HL-60 (cell line): ENCODE results near the gene PTPRM.

ENCODE experiments used
- DNase-seq, 2 experiments: peaks; one replicate each; pipeline ENCODE4 v3.0.0-alpha.2; 2010 to 2020; ENCODE audit warnings: low read depth in 1 of 2, low spot score in 1 of 2
- H3K27ac ChIP-seq: fragments of 250-450 bp; sonication (Bioruptor Pico); replicated peaks from 2 replicates; pipeline ENCODE4 v1.5.1; 2020; ENCODE audit warnings: mild to moderate bottlenecking, moderate library complexity
- H3K27me3 ChIP-seq: fragments of 250-450 bp; sonication (Bioruptor Pico); 2 replicates; pipeline ENCODE4 v1.5.1; 2021; ENCODE audit warnings: mild to moderate bottlenecking, moderate library complexity; ENCODE audit not compliant: insufficient read depth, poor library complexity, severe bottlenecking
- H3K4me3 ChIP-seq: replicated peaks from 2 replicates; pipeline ENCODE4 v1.5.1; 2011; ENCODE audit warnings: mild to moderate bottlenecking, control low read depth, low read length; ENCODE audit not compliant: insufficient read depth
- GABPA ChIP-seq: IDR thresholded peaks from 2 replicates; pipeline ENCODE4 v1.6.1; 2012; ENCODE audit warnings: low read depth
- POLR2AphosphoS5 ChIP-seq: IDR thresholded peaks from 2 replicates; pipeline ENCODE4 v1.6.1; 2012; ENCODE audit warnings: low read depth
- SPI1 ChIP-seq: IDR thresholded peaks from 2 replicates; pipeline ENCODE4 v1.6.1; 2012; ENCODE audit warnings: low read depth, mild to moderate bottlenecking, borderline replicate concordance
- TF ChIP-seq, protein P1 (sequence below): IDR thresholded peaks from one replicate; pipeline ENCODE4 v1.5.1; 2011; ENCODE audit warnings: low read length, control low read depth, inconsistent platforms; ENCODE audit not compliant: insufficient read depth
- TF ChIP-seq, protein P2 (sequence below): IDR thresholded peaks from 2 replicates; pipeline ENCODE4 v1.6.1; 2012; ENCODE audit warnings: low read depth; ENCODE audit not compliant: insufficient replicate concordance

PTPRM gene

DNA sequence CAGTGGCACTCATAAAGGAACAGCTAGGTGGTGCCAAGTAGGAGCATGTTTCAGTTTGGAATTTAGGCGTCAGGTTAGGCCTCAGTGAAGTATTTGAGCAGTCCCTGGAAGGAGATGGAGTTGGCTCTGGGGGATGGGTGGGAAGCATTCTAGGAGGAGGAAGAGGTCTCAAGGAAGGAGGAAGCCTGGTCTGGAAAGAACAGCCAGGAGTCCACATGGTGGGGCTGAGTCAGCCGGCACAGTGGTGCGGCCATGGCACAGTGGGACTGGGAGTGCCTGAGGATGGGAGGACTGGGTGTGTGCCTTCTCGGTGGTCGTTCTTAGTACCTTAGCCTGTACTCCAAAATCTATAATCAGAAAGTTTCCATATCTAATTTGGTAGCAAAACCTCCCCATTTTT is 373.3 kb downstream of the PTPRM start:
- Histone ChIP-seq H3K27me3 (no peaks in the 10 kb centered on the region), H3K27ac (no peak overlapping the region), H3K4me3 (no peak overlapping the region)
- DNase-seq: no peak
- TF ChIP-seq, protein P1, sequence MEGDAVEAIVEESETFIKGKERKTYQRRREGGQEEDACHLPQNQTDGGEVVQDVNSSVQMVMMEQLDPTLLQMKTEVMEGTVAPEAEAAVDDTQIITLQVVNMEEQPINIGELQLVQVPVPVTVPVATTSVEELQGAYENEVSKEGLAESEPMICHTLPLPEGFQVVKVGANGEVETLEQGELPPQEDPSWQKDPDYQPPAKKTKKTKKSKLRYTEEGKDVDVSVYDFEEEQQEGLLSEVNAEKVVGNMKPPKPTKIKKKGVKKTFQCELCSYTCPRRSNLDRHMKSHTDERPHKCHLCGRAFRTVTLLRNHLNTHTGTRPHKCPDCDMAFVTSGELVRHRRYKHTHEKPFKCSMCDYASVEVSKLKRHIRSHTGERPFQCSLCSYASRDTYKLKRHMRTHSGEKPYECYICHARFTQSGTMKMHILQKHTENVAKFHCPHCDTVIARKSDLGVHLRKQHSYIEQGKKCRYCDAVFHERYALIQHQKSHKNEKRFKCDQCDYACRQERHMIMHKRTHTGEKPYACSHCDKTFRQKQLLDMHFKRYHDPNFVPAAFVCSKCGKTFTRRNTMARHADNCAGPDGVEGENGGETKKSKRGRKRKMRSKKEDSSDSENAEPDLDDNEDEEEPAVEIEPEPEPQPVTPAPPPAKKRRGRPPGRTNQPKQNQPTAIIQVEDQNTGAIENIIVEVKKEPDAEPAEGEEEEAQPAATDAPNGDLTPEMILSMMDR: no peak
- TF ChIP-seq GABPA: no peak
- TF ChIP-seq POLR2AphosphoS5: no peak
- TF ChIP-seq, protein P2, sequence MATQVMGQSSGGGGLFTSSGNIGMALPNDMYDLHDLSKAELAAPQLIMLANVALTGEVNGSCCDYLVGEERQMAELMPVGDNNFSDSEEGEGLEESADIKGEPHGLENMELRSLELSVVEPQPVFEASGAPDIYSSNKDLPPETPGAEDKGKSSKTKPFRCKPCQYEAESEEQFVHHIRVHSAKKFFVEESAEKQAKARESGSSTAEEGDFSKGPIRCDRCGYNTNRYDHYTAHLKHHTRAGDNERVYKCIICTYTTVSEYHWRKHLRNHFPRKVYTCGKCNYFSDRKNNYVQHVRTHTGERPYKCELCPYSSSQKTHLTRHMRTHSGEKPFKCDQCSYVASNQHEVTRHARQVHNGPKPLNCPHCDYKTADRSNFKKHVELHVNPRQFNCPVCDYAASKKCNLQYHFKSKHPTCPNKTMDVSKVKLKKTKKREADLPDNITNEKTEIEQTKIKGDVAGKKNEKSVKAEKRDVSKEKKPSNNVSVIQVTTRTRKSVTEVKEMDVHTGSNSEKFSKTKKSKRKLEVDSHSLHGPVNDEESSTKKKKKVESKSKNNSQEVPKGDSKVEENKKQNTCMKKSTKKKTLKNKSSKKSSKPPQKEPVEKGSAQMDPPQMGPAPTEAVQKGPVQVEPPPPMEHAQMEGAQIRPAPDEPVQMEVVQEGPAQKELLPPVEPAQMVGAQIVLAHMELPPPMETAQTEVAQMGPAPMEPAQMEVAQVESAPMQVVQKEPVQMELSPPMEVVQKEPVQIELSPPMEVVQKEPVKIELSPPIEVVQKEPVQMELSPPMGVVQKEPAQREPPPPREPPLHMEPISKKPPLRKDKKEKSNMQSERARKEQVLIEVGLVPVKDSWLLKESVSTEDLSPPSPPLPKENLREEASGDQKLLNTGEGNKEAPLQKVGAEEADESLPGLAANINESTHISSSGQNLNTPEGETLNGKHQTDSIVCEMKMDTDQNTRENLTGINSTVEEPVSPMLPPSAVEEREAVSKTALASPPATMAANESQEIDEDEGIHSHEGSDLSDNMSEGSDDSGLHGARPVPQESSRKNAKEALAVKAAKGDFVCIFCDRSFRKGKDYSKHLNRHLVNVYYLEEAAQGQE: no peak
- TF ChIP-seq SPI1: no peak

DNA sequence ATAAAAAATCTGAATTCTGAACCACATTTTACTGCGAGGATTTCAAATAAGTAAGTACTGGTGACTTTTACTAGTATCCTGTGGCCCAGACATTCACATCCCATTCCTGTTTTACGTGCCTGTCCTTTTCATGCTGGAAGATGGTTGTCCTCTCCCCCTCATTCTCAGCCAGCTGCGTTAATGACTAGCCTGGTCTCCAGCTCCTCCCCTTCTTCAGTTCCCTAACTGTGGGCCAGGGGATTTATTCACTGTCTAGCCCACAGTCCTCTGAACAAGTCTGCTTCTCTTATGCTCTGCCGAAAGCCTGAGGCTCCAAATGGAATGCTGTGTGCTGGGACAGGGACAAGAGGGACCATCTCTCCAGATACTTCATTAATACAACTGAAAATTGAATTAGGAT is 373.9 kb downstream of the PTPRM start:
- no peak overlapping the region for H3K27ac ChIP-seq
- no peak for TF ChIP-seq POLR2AphosphoS5
- TF ChIP-seq, protein P1: no peak
- TF ChIP-seq SPI1: no peak
- TF ChIP-seq GABPA: no peak
- TF ChIP-seq, protein P2: no peak
- H3K27me3 ChIP-seq: no peaks in the 10 kb centered on the region
- DNase-seq: no peak
- no peak overlapping the region for H3K4me3 ChIP-seq

DNA sequence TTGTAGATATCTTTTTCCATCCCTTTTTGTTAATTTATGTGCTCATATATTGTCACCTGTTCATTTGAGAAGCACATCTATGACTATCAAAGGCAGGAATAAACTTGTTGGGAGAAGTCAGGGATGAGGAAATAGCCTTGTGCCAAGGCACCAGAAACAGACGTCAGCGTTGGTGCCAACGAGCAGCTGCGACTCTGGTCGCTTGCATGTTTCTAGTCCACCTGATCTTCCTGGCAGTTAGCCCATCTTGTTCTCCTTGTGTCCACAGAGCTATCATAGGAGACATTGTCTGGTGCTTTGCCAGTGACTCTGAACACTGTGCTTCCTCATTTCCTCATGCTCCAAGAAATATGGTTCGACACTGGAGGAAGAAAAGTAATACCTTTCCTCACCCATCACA is 374.4 kb downstream of the PTPRM start:
- TF ChIP-seq SPI1 (no peak), GABPA (no peak), POLR2AphosphoS5 (no peak)
- TF ChIP-seq, protein P2: no peak
- TF ChIP-seq, protein P1: no peak
- DNase-seq: no peak

More for the DNA sequence above, 374.4 kb downstream of the PTPRM start:
- H3K27me3 ChIP-seq: no peaks in the 10 kb centered on the region
- no peak overlapping the region for H3K4me3 ChIP-seq
- H3K27ac ChIP-seq: no peak overlapping the region
